Measurements from ENCODE around the gene GNGT1.
A peak's percentile ranks its signal among the peaks of the same experiment; 100 is the strongest.

Gene GNGT1

GRCh38 chr7:93943816-93944540 is 37.6 kb downstream of the GNGT1 start:
- no peak for DNase-seq (ENCODE audit: low read depth in 2 of 2)

- DNase-seq (ENCODE audit: low read depth in 2 of 2), result no peak
Observed at GRCh38 chr7:93944673-93945072, 38.3 kb downstream of the GNGT1 start.

GRCh38 chr7:93945083-93945482 is 38.7 kb downstream of the GNGT1 start:
- no peak for DNase-seq (ENCODE audit: low read depth in 2 of 2)

GRCh38 chr7:93945756-93946535 is 39.6 kb downstream of the GNGT1 start:
- peak in 1 of 2 experiments; percentile 43 for DNase-seq (ENCODE audit: low read depth in 2 of 2)

GRCh38 chr7:93948106-93948505 is 41.7 kb downstream of the GNGT1 start:
- DNase-seq (ENCODE audit: low read depth in 2 of 2), result no peak

GRCh38 chr7:93948873-93949272 is 42.5 kb downstream of the GNGT1 start:
- no peak for DNase-seq (ENCODE audit: low read depth in 2 of 2)

- DNase-seq (ENCODE audit: low read depth in 2 of 2), result peak in 1 of 2 experiments; percentile 35
Observed at GRCh38 chr7:93949423-93949822, 43.1 kb downstream of the GNGT1 start.

GRCh38 chr7:93955304-93955703 is 48.9 kb downstream of the GNGT1 start:
- DNase-seq (ENCODE audit: low read depth in 2 of 2), result no peak

GRCh38 chr7:93957767-93958166 is 51.4 kb downstream of the GNGT1 start:
- no peak for DNase-seq (ENCODE audit: low read depth in 2 of 2)

GRCh38 chr7:93958216-93958615 is 51.8 kb downstream of the GNGT1 start:
- DNase-seq (ENCODE audit: low read depth in 2 of 2), result no peak

GRCh38 chr7:93958651-93959050 is 52.3 kb downstream of the GNGT1 start:
- no peak for DNase-seq (ENCODE audit: low read depth in 2 of 2)

All from fibroblast of skin of left biceps (primary cell).